ENCODE data around the gene EDEM1.

DNA sequence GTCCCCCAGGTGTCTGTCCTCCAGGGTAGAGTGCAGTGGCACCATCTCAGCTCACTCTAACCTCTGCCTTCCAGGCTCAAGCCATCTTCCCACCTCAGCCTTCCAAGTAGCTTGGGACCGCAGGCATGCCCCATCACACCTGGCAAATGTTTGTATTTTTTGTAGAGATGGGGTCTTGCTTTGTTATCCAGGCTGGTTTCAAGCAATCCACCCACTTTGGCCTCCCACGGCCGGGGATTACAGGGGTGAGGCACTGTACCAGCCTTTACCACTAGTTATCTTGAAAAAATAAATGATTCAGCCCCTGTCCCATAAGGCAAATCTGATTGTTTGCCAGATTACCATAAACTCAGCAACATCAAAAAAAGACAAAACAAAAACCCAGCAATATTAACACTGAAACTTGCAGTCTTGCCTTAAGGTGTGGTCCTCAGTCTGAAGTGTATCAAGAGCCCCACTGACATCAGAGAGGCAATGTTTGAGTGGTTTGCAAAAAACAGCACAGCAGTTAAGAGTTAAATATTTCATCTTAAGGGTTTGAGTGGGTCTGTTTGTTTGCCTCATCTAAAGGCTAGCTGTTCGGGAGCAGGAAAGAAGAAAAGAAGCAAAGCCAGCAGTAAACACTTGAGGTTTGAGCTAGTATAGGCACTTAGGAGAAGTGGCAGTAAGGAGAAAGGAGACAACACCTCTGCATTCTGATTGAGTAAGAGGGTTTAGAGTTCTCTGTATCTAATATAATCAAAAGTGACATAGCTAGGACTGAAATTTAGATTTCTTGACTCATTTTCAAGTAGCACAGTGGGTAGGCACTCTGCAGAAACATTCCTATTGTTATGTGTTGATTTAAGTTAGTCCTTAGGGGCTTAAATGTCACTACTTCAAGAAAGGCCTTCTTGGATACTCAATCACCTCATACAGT lies 26.3 kb upstream of the EDEM1 start:
- no peak for TF ChIP-seq CTCF (IDR thresholded peaks at IDR 0.05; ENCODE audit: borderline replicate concordance, extremely low read depth, low read length, poor library complexity, severe bottlenecking)
- TF ChIP-seq EZH2 (IDR thresholded peaks at IDR 0.05; ENCODE audit: borderline replicate concordance, low read depth, low read length, severe bottlenecking), result no peak
